ENCODE results near the gene IL12B.
"Not testable (repeated sequence)": the region's sequence is repeated elsewhere in the genome, so short reads cannot be mapped to it uniquely, and the experiment has no call there.

Gene IL12B

GRCh38 chr5:159274676-159275075 lies 55.6 kb downstream of the IL12B start:
- Histone ChIP-seq H3K36me3 (ENCODE audit: low read length) (peaks cover 27% of the 10 kb centered on the region; the same call in 1 of the 2 replicates), H4K20me1 (ENCODE audit: low read depth, low read length) (no peaks in the 10 kb centered on the region), H3K79me2 (ENCODE audit: insufficient read depth, low read length) (no peaks in the 10 kb centered on the region), H3K9me2 (replicated peaks; ENCODE audit: insufficient read depth, low read length) (no peaks in the 10 kb centered on the region), H2AFZ (ENCODE audit: low read depth, low read length, severe bottlenecking) (no peak overlapping the region), H3K4me3 (ENCODE audit: insufficient read depth, low read length, poor library complexity, severe bottlenecking) (no peak overlapping the region), H3K9ac (ENCODE audit: low read length) (no peak overlapping the region), H3K27ac (ENCODE audit: low read depth, low read length) (no peak overlapping the region), H3K27me3 (ENCODE audit: low read length) (no peaks in the 10 kb centered on the region), H3K4me2 (ENCODE audit: low read depth, low read length, poor library complexity, severe bottlenecking) (no peak overlapping the region), H3F3A (ENCODE audit: insufficient read depth) (no peaks in the 10 kb centered on the region; the same call in 1 of the 2 replicates), H3K9me3 (ENCODE audit: insufficient read depth, low read length) (no peaks in the 10 kb centered on the region)
- no peak for TF ChIP-seq CTCF (IDR thresholded peaks at IDR 0.05; ENCODE audit: insufficient read depth, low read length, poor library complexity, severe bottlenecking)
- TF ChIP-seq EZH2phosphoT487 (conservative IDR thresholded peaks at IDR 0.05; ENCODE audit: low read length), result no peak

GRCh38 chr5:159273923-159274322 lies 56.4 kb downstream of the IL12B start:
- H3K4me2 ChIP-seq (ENCODE audit: low read depth, low read length, poor library complexity, severe bottlenecking), result no peak overlapping the region
- H3F3A ChIP-seq (ENCODE audit: insufficient read depth), result no peaks in the 10 kb centered on the region; the same call in 1 of the 2 replicates
- no peak overlapping the region for H3K27ac ChIP-seq (ENCODE audit: low read depth, low read length)
- H3K9ac ChIP-seq (ENCODE audit: low read length), result no peak overlapping the region
- no peaks in the 10 kb centered on the region for H3K27me3 ChIP-seq (ENCODE audit: low read length)
- no peaks in the 10 kb centered on the region for H3K9me3 ChIP-seq (ENCODE audit: insufficient read depth, low read length)
- no peaks in the 10 kb centered on the region for H4K20me1 ChIP-seq (ENCODE audit: low read depth, low read length)
- H3K9me2 ChIP-seq (replicated peaks; ENCODE audit: insufficient read depth, low read length), result no peaks in the 10 kb centered on the region
- H2AFZ ChIP-seq (ENCODE audit: low read depth, low read length, severe bottlenecking), result no peak overlapping the region
- no peaks in the 10 kb centered on the region for H3K79me2 ChIP-seq (ENCODE audit: insufficient read depth, low read length)
- H3K4me3 ChIP-seq (ENCODE audit: insufficient read depth, low read length, poor library complexity, severe bottlenecking), result no peak overlapping the region
- TF ChIP-seq EZH2phosphoT487 (conservative IDR thresholded peaks at IDR 0.05; ENCODE audit: low read length) (no peak), CTCF (IDR thresholded peaks at IDR 0.05; ENCODE audit: insufficient read depth, low read length, poor library complexity, severe bottlenecking) (no peak)
- peaks cover 27% of the 10 kb centered on the region; the same call in 1 of the 2 replicates for H3K36me3 ChIP-seq (ENCODE audit: low read length)

GRCh38 chr5:159269723-159270122 lies 60.6 kb downstream of the IL12B start:
- no peak overlapping the region for H3K4me3 ChIP-seq (ENCODE audit: insufficient read depth, low read length, poor library complexity, severe bottlenecking)
- TF ChIP-seq EZH2phosphoT487 (conservative IDR thresholded peaks at IDR 0.05; ENCODE audit: low read length) (no peak), CTCF (IDR thresholded peaks at IDR 0.05; ENCODE audit: insufficient read depth, low read length, poor library complexity, severe bottlenecking) (no peak)
- H3K9me2 ChIP-seq (replicated peaks; ENCODE audit: insufficient read depth, low read length), result no peaks in the 10 kb centered on the region
- H3K9ac ChIP-seq (ENCODE audit: low read length), result no peak overlapping the region
- no peaks in the 10 kb centered on the region; the same call in 1 of the 2 replicates for H3K9me3 ChIP-seq (ENCODE audit: insufficient read depth, low read length)
- no peak overlapping the region for H3K4me2 ChIP-seq (ENCODE audit: low read depth, low read length, poor library complexity, severe bottlenecking)
- no peaks in the 10 kb centered on the region for H3F3A ChIP-seq (ENCODE audit: insufficient read depth)
- peaks cover 24% of the 10 kb centered on the region; the same call in 1 of the 2 replicates for H3K36me3 ChIP-seq (ENCODE audit: low read length)
- no peaks in the 10 kb centered on the region for H4K20me1 ChIP-seq (ENCODE audit: low read depth, low read length)
- peaks cover 4% of the 10 kb centered on the region; the same call in 1 of the 2 replicates for H3K79me2 ChIP-seq (ENCODE audit: insufficient read depth, low read length)
- H2AFZ ChIP-seq (ENCODE audit: low read depth, low read length, severe bottlenecking), result no peak overlapping the region
- H3K27ac ChIP-seq (ENCODE audit: low read depth, low read length), result no peak overlapping the region
- H3K27me3 ChIP-seq (ENCODE audit: low read length), result no peaks in the 10 kb centered on the region

- not testable (repeated sequence) for H3K4me3 ChIP-seq (ENCODE audit: insufficient read depth, low read length, poor library complexity, severe bottlenecking); H2AFZ ChIP-seq (ENCODE audit: low read depth, low read length, severe bottlenecking); H3K9ac ChIP-seq (ENCODE audit: low read length); H3K27ac ChIP-seq (ENCODE audit: low read depth, low read length); H3K27me3 ChIP-seq (ENCODE audit: low read length); H3K9me2 ChIP-seq (replicated peaks; ENCODE audit: insufficient read depth, low read length); H3K4me2 ChIP-seq (ENCODE audit: low read depth, low read length, poor library complexity, severe bottlenecking); H3K9me3 ChIP-seq (ENCODE audit: insufficient read depth, low read length); H3F3A ChIP-seq (ENCODE audit: insufficient read depth); H4K20me1 ChIP-seq (ENCODE audit: low read depth, low read length)
- H3K79me2 ChIP-seq (ENCODE audit: insufficient read depth, low read length), result peaks cover 19% of the 10 kb centered on the region
- H3K36me3 ChIP-seq (ENCODE audit: low read length), result peaks cover 17% of the 10 kb centered on the region; the same call in 1 of the 2 replicates
Measured at GRCh38 chr5:159266764-159267163, 63.5 kb downstream of the IL12B start.
